ENCODE measurements around the gene DLGAP1.

Gene DLGAP1

GRCh38 chr18:3453540-3454364 is 1001.4 kb downstream of the DLGAP1 start:
- no peak for DNase-seq

- DNase-seq, result no peak
Measured at GRCh38 chr18:3452750-3453539, 1002.2 kb downstream of the DLGAP1 start.

- DNase-seq, result peak in 1 of 2 experiments; percentile 22
Measured at GRCh38 chr18:3451989-3452749, 1002.9 kb downstream of the DLGAP1 start.

- peak; percentile 40 to 45 for DNase-seq
Measured at GRCh38 chr18:3451183-3451988, 1003.7 kb downstream of the DLGAP1 start.

- no peak for DNase-seq
Measured at GRCh38 chr18:3450799-3451182, 1004.3 kb downstream of the DLGAP1 start.

GRCh38 chr18:3450012-3450798 is 1004.9 kb downstream of the DLGAP1 start, which contains the start of gene TGIF1:
TSS of gene TGIF1 (plus strand) at chr18:3450172. CDS start at chr18:3450490, 318 bp downstream.
- peak; percentile 73 for DNase-seq

GRCh38 chr18:3449512-3450011 is 1005.5 kb downstream of the DLGAP1 start:
- DNase-seq, result peak; percentile 57 to 65

GRCh38 chr18:3448838-3449511 is 1006.1 kb downstream of the DLGAP1 start:
- peak in 1 of 2 experiments; percentile 64 for DNase-seq

- peak; percentile 94 to 96 for DNase-seq
Measured at GRCh38 chr18:3447895-3448837, 1006.9 kb downstream of the DLGAP1 start.

- DNase-seq, result peak in 1 of 2 experiments; percentile 45
Measured at GRCh38 chr18:3447068-3447894, 1007.8 kb downstream of the DLGAP1 start.

Measured in SHP77 (cell line).